Iris pigment epithelial cell (primary cell): ENCODE results near the gene CDH18.
A peak's percentile ranks its signal among the peaks of the same experiment; 100 is the strongest.
"Not testable (repeated sequence)": the region's sequence is repeated elsewhere in the genome, so short reads cannot be mapped to it uniquely, and the experiment has no call there.

Source experiments
- DNase-seq: peaks from one replicate; pipeline ENCODE4 v3.0.0-alpha.2; 2011; ENCODE audit warnings: low read depth

CDH18 gene

GRCh38 chr5:19859020-19859419 is 129.0 kb downstream of the CDH18 start:
- no peak for DNase-seq

DNA sequence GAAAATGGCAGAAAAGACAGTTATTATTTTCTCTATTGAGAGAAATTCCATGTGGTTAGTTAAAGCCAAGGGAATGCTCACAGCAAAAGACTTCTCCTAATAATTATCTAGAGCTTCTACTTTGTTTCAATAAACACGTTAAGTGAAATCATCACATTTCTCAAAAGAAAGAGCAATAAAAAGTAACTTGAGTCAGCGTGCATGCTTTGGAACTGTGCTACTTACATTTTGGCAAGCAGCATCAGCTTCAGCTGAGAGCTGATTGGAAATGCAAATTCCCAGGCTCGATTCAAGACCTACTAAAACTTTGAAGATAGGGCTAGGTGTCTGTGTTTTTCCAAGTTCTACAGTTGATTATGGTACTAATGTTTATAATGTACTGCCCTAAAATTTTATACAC is 132.1 kb downstream of the CDH18 start:
- DNase-seq: peak; percentile 33

DNA sequence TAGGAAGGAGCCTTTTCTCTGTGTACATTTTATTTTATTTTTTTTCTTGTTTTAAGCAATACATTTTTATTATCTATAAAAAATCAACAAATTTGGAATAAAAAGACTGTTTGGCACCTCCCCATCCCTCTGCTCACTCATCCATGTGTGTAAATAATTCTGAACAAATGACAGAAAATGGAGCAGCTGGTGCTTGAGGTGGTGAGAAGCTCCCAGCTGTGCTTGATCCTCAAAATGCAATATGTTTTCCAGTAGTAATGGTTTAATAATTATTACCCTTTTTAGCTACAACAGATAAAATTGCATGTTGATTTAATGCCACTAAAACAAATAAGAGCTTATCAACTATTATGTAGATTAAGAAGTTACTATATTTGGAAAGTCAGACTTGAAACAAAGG is 132.5 kb downstream of the CDH18 start:
- DNase-seq: no peak

- peak; percentile 38 for DNase-seq
Observed at GRCh38 chr5:19855031-19855430, 133.0 kb downstream of the CDH18 start.

DNA sequence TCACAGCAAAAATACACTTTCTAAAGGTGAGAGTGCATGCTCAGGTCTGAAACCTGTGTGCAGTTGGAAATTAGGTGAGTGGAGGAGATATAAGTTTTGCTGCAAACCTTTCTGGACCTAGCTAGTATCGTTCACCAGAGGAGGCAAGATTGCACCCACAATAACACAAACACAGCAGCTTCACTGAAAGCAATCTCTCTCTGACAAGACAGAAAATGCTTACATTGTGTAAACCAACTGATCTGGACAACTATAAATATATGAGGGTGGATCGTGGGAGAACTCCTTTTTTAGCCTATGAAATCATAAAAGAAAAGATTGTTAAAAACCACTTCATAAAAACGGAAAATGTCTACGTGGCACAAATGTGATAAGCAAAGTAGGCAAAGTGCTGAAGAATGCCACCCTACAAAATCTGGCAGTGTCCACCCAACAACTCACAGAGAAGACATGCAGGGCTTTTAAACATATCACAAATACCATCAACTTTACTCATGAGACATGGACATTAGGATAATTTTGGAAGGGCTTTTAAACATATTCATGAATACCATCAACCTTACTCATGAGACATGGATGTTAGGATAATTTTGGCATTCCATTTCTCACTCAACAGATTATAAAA is 134.3 kb downstream of the CDH18 start:
- peak; percentile 38 for DNase-seq

GRCh38 chr5:19837536-19838174 is 150.3 kb downstream of the CDH18 start:
- peak; percentile 24 for DNase-seq

GRCh38 chr5:19835442-19835841 is 152.6 kb downstream of the CDH18 start:
- DNase-seq: no peak

GRCh38 chr5:19812720-19813119 is 175.3 kb downstream of the CDH18 start:
- DNase-seq: not testable (repeated sequence)

GRCh38 chr5:19806756-19807155 is 181.2 kb downstream of the CDH18 start:
- DNase-seq: no peak

DNA sequence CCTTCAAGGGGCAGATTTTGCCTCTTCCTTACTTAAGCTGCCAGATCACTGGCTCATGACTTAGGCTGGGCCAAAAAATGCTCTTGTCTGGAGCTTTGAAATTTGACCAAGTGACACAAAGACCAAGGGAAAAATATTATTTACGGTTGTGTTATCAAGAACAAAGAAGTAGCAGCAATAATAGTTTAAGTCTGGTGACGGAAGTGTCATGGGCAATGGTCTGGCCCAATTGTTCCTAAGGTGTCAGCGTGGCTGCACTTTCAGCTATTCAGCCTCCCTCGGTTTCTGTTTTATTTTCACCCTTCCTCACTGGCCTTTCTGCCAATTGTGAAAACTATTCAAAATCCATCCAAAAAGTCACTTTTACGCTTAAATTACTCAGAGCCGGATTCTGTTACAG is 185.3 kb downstream of the CDH18 start:
- DNase-seq: no peak

GRCh38 chr5:19795218-19795617 is 192.8 kb downstream of the CDH18 start:
- peak; percentile 59 for DNase-seq

DNA sequence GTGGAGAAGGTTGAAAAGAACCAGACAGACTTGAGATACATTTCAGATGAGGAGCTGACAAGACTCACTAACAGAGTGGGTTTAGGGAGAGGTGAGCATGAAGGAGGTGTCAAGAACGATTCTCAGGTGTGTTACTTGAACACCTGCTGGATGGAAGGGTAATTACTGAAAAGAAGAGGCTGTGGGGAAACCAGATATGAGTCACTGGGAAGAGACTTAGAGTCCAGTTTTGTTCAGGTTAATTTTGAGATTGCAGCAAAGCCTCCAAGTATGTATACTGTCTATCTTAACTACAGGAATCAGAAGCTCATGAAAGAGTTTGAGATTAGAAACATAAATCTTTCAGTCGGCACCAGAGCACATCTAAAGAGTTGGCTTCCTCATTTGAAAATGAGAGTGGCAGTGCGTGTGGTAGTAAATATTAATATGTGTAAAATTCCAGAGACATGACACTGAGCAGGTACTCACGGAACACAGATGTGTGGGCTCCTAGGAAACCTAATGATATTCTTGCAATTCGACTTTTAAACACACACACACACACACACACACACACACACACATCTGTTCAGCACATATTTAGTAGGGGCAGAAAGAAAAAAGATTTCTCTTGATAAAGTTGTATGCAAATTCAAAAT is 197.1 kb downstream of the CDH18 start:
- DNase-seq: no peak

- DNase-seq: no peak
Observed at GRCh38 chr5:19782566-19782965, 205.4 kb downstream of the CDH18 start.

DNA sequence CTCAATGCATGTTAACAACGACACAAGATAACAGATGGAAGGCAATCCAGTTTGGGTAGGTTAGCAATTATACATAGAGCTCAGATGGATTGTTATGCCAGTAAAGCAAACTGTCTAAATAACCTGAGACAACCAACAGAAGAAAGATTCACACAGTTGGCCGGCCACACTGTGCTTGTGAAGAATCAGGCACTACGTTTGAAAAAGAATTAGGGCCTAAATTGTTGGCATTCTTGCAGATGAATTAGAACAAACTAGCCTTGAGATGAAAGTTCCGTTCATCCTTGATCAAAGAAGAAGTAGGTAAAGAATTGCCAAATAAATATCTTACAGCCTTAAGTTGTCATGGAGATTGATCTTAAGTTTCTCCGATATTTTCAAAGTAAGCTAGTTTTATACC is 210.6 kb downstream of the CDH18 start:
- no peak for DNase-seq

GRCh38 chr5:19776886-19777285 is 211.1 kb downstream of the CDH18 start:
- DNase-seq: not testable (repeated sequence)

DNA sequence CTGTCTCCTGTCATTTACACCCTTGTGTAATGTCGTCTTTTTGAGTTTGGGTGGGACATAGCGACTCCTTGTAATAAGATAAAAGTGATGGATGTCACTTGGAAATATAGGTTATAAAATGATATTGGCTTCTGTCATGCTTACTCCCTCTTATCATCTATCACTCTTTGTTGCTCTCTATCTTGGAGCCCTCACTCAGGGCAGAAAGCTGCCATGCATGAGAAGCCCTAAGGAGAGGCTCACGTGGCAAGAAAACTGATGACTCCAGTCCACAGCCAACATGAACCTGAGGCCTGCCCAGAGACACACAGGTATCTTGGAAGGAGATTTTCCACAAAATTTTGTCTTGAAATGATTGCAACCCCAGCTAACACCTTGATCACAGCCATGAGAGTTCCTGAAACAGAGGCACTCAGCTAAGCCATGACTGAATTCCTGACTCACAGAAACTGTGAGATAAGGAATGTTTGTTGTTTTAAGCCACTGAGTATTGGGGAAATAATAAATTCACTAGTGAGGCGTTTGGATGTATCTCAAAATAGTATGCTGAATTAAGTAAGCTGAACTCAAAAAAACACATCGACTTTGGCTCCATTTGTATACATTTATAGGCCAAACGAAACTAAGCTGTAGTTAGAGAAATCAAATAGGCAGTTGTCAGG is 216.7 kb downstream of the CDH18 start:
- DNase-seq: peak; percentile 44

DNA sequence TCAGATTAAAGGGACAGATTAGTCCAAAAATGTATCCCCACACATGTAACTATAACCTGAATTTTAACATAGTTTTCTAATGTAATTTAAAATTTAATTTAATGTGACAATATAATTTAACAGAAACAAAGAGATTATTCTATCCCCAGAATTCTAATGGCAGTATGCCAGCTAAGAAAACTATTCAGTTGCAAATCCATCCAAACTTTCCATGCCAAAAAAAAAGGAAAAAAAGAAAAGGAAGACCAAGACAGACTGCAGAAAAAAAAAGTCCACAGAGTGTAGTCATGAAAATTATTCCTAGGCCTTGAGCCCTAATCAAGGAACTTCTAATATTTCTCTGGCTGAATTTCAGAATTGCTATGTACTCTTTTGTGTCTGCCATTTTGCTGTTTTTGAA is 217.6 kb downstream of the CDH18 start:
- no peak for DNase-seq

- DNase-seq: no peak
Observed at GRCh38 chr5:19767987-19768386, 220.0 kb downstream of the CDH18 start.

DNA sequence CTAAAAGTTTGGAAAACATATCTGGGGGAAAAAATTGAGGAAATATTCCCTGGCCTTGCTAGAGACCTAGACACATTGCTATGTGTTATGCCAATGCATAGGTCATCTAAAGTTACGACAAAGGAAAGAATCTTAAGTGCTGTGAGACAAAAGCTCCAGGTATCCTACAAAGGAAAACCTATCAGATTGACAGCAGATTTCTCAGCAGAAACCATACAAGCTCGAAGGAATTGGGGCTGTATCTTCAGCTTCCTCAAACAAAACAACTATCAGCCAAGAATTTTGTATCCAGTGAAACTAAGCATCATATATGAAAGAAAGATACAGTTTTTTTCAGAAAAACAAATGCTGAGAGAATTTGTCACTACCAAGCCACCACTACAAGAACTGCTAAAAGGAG is 234.4 kb downstream of the CDH18 start:
- DNase-seq: no peak

- DNase-seq: no peak
Observed at GRCh38 chr5:19751326-19751725, 236.7 kb downstream of the CDH18 start.

DNA sequence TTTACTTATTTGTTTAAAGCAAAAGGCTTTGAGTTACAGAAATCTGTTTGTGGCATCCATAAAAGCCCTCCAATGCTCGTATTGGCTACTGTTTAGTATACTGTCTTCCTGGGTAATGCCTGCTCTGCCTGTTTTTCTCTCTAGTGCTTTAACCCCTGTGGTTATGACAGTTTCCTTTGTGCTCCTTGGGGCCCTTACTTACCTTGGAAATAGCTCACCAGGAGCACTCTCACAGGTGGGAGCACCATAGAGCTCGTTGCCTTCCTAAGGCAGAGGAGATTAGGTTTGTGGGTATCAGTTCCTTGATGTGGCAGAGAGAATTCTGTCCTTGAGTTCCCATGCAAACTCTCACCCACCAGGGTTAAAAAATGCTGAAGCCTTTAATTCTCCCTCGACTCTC is 242.8 kb downstream of the CDH18 start:
- no peak for DNase-seq

GRCh38 chr5:19739671-19740070 is 248.3 kb downstream of the CDH18 start:
- DNase-seq: peak; percentile 0

DNA sequence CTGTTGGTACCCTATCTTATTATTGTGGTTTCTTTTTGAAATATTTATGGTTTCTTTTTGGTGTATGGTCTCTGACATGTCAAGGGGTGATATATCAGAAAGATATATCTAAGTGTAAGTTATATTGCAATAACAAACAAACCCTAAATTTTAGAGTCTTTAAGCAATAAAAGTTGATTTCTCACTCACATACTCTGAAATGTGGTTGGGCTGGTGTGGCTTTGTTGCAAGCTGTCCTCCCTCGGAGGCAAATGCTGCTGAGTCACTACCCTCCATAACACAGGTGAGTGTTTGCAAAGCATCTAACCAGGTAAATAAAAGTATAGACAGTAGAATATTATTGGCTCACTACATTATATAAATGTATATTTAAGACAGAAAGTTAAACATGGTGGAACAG is 253.2 kb downstream of the CDH18 start:
- DNase-seq: no peak
